Measurements from ENCODE around the gene CAPN14. TPM values are rescaled to one million over a fixed set of nuclear protein-coding genes. Genes with fewer than 3 reads are reported as not detected.
"Not testable (repeated sequence)": the region's sequence is repeated elsewhere in the genome, so short reads cannot be mapped to it uniquely, and the experiment has no call there.

Gene CAPN14
- total RNA-seq, 1 experiment from 2014 or later = 0.13 TPM

- Histone ChIP-seq H3K4me3 (ENCODE audit: low read depth, low read length, poor library complexity, severe bottlenecking) (no peak overlapping the region), H3K27ac (ENCODE audit: low read depth, low read length, poor library complexity, severe bottlenecking) (no peak overlapping the region), H3K9me3 (ENCODE audit: low read depth, low read length, poor library complexity, severe bottlenecking) (no peaks in the 10 kb centered on the region), H3K4me1 (ENCODE audit: insufficient read depth, low read length, poor library complexity, severe bottlenecking) (no peaks in the 10 kb centered on the region), H3K27me3 (replicated peaks; ENCODE audit: insufficient read depth, low read depth, low read length, poor library complexity) (peaks cover 39% of the 10 kb centered on the region), H3K36me3 (ENCODE audit: insufficient read depth, low read length, poor library complexity, severe bottlenecking) (no peaks in the 10 kb centered on the region)
- BruUV-seq (replicated peaks) = no TSS peak
- intact Hi-C loops (cut with micrococcal nuclease; ENCODE audit: unreplicated experiment) = no loop called here
- TF ChIP-seq EZH2 (IDR thresholded peaks at IDR 0.05; ENCODE audit: borderline replicate concordance, low read depth, low read length, poor library complexity, severe bottlenecking) = no peak
- TF ChIP-seq, protein P1, sequence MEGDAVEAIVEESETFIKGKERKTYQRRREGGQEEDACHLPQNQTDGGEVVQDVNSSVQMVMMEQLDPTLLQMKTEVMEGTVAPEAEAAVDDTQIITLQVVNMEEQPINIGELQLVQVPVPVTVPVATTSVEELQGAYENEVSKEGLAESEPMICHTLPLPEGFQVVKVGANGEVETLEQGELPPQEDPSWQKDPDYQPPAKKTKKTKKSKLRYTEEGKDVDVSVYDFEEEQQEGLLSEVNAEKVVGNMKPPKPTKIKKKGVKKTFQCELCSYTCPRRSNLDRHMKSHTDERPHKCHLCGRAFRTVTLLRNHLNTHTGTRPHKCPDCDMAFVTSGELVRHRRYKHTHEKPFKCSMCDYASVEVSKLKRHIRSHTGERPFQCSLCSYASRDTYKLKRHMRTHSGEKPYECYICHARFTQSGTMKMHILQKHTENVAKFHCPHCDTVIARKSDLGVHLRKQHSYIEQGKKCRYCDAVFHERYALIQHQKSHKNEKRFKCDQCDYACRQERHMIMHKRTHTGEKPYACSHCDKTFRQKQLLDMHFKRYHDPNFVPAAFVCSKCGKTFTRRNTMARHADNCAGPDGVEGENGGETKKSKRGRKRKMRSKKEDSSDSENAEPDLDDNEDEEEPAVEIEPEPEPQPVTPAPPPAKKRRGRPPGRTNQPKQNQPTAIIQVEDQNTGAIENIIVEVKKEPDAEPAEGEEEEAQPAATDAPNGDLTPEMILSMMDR (conservative IDR thresholded peaks at IDR 0.05; ENCODE audit: low read depth, low read length) = no peak
- ChIA-PET POLR2A (ENCODE audit: low non-redundant PET) (no interaction called here), CTCF (no interaction called here)
- DNase-seq (ENCODE audit: low spot score) = no peak
Measured at GRCh38 chr2:31188131-31188530, 29.2 kb downstream of the CAPN14 start.

- TF ChIP-seq, protein P1 (conservative IDR thresholded peaks at IDR 0.05; ENCODE audit: low read depth, low read length) = no peak
- TF ChIP-seq EZH2 (IDR thresholded peaks at IDR 0.05; ENCODE audit: borderline replicate concordance, low read depth, low read length, poor library complexity, severe bottlenecking) = no peak
- ChIA-PET POLR2A (ENCODE audit: low non-redundant PET) (no interaction called here), CTCF (no interaction called here)
- H3K4me1 ChIP-seq (ENCODE audit: insufficient read depth, low read length, poor library complexity, severe bottlenecking) = no peaks in the 10 kb centered on the region
- intact Hi-C loops (cut with micrococcal nuclease; ENCODE audit: unreplicated experiment) = no loop called here
- no peak for DNase-seq (ENCODE audit: low spot score)
- no peak overlapping the region for H3K27ac ChIP-seq (ENCODE audit: low read depth, low read length, poor library complexity, severe bottlenecking)
- H3K36me3 ChIP-seq (ENCODE audit: insufficient read depth, low read length, poor library complexity, severe bottlenecking) = no peaks in the 10 kb centered on the region
- H3K9me3 ChIP-seq (ENCODE audit: low read depth, low read length, poor library complexity, severe bottlenecking) = no peaks in the 10 kb centered on the region
- BruUV-seq (replicated peaks) = no TSS peak
- H3K27me3 ChIP-seq (replicated peaks; ENCODE audit: insufficient read depth, low read depth, low read length, poor library complexity) = peaks cover 39% of the 10 kb centered on the region
- no peak overlapping the region for H3K4me3 ChIP-seq (ENCODE audit: low read depth, low read length, poor library complexity, severe bottlenecking)
Measured at GRCh38 chr2:31187166-31187565, 30.1 kb downstream of the CAPN14 start.

GRCh38 chr2:31183973-31184372 lies 33.3 kb downstream of the CAPN14 start:
- BruUV-seq (replicated peaks); H3K27ac ChIP-seq (ENCODE audit: low read depth, low read length, poor library complexity, severe bottlenecking); CTCF ChIA-PET; DNase-seq (ENCODE audit: low spot score); intact Hi-C loops (cut with micrococcal nuclease; ENCODE audit: unreplicated experiment); POLR2A ChIA-PET (ENCODE audit: low non-redundant PET); H3K36me3 ChIP-seq (ENCODE audit: insufficient read depth, low read length, poor library complexity, severe bottlenecking); H3K4me3 ChIP-seq (ENCODE audit: low read depth, low read length, poor library complexity, severe bottlenecking); H3K4me1 ChIP-seq (ENCODE audit: insufficient read depth, low read length, poor library complexity, severe bottlenecking); H3K9me3 ChIP-seq (ENCODE audit: low read depth, low read length, poor library complexity, severe bottlenecking): not testable (repeated sequence)
- peaks cover 39% of the 10 kb centered on the region for H3K27me3 ChIP-seq (replicated peaks; ENCODE audit: insufficient read depth, low read depth, low read length, poor library complexity)

DNA sequence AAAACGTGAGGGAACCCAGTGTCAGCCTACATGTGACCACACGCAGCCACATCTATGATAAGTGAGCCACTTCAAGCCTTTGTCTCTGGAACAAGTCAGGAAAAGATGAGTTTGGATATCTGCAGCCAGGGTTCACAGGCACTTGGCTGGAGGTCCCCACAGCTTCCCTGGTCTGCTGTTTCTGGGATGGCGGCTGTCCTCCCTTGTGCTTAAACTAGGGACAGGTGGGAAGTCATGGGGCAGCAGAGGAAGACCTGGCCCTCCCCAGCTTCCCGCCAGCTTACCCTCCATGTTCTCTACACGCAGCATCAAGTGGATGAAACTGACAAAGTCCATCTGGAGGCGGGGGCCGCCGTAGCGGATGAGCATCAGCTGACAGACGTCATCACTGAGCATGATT lies 40.6 kb downstream of the CAPN14 start:
- Histone ChIP-seq H3K4me1 (ENCODE audit: insufficient read depth, low read length, poor library complexity, severe bottlenecking) (no peaks in the 10 kb centered on the region), H3K27ac (ENCODE audit: low read depth, low read length, poor library complexity, severe bottlenecking) (no peak overlapping the region), H3K9me3 (ENCODE audit: low read depth, low read length, poor library complexity, severe bottlenecking) (no peaks in the 10 kb centered on the region), H3K36me3 (ENCODE audit: insufficient read depth, low read length, poor library complexity, severe bottlenecking) (no peaks in the 10 kb centered on the region), H3K4me3 (ENCODE audit: low read depth, low read length, poor library complexity, severe bottlenecking) (no peak overlapping the region), H3K27me3 (replicated peaks; ENCODE audit: insufficient read depth, low read depth, low read length, poor library complexity) (peaks cover 6% of the 10 kb centered on the region)
- intact Hi-C loops (cut with micrococcal nuclease; ENCODE audit: unreplicated experiment) = no loop called here
- ChIA-PET CTCF (no interaction called here), POLR2A (ENCODE audit: low non-redundant PET) (no interaction called here)
- TF ChIP-seq, protein P1 (conservative IDR thresholded peaks at IDR 0.05; ENCODE audit: low read depth, low read length) = no peak
- TF ChIP-seq EZH2 (IDR thresholded peaks at IDR 0.05; ENCODE audit: borderline replicate concordance, low read depth, low read length, poor library complexity, severe bottlenecking) = no peak
- no peak for DNase-seq (ENCODE audit: low spot score)
- no TSS peak for BruUV-seq (replicated peaks)
